ENCODE results near the gene MED14.
"Not testable (repeated sequence)": the region's sequence is repeated elsewhere in the genome, so short reads cannot be mapped to it uniquely, and the experiment has no call there.

Gene MED14

DNA sequence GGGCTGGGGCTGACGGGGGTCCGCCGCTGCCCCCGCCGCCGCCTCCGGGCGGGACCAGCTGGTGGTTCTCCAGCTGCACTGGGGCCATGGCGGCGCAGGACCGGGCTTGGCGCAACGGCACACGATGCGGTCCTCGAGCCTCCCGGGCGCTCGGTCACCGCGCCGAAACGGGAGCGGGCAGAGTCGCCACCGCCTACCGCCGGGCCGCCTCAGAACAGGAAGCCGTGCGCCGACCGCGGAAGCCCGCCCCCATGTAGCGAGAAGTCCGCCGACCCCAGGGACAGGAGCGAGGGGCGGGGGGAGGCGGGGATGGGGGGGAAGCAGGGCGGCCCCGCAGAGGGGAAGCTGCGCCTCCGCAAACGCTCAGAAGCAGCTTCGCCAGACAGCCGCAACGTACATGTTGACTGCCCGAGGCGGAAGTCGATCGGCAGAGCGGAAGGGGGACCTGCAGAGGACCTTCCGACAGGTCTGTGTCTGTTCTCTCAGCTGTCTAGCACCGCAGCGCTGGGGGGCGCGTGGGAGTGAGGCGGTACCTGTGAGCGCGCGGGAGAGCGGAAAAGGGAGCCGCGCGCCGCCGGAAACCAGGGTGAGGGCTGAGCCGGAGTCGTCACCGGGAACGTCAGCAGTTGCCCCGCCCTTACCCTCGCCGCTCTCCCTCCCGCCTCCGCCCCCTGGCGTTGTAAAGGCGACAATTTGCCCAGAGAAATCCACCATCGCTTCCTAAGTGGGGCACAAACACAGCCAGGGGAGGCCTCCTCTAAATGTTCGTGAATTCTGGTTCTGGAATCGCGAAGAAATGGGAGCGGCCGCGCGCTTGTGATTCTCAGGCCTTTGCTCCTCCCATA, at the start of gene MED14:
Gene MED14 (minus strand): TSS at position 218 of the 845 bp plus-strand sequence. CDS start 130 bp downstream, at position 88.
- peak; percentile 95 for DNase-seq (ENCODE audit: low spot score)

DNA sequence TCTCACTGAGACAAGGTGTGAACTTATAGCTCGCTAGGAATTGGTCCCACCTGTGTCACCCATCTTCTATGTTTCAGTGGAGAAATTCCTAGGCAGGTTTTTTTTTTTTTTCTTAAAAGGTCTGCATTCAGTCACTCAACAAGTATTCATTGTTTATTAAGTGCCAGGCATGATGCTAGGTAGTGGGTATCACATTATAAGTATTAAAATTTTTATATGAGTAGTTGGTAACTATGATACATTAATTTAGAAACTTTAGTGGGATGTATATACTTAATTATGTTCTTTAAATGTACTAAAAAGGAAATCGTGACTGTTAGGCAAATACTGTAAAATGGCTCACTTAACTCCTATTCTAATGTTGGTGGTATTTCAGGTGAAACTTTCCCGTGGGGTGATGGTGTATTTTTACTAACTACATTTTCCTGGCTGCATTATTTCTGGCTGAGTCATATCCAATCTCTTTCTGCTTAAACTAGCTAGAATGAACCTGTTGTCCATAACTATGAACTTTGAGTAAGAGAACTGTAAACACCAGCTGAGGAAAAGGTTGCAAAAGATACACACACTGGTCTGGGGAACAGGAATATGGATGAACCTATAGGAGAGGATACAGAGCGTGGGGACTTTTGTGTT, 49.3 kb upstream of the MED14 start:
- peak; percentile 6 for DNase-seq (ENCODE audit: low spot score)

DNA sequence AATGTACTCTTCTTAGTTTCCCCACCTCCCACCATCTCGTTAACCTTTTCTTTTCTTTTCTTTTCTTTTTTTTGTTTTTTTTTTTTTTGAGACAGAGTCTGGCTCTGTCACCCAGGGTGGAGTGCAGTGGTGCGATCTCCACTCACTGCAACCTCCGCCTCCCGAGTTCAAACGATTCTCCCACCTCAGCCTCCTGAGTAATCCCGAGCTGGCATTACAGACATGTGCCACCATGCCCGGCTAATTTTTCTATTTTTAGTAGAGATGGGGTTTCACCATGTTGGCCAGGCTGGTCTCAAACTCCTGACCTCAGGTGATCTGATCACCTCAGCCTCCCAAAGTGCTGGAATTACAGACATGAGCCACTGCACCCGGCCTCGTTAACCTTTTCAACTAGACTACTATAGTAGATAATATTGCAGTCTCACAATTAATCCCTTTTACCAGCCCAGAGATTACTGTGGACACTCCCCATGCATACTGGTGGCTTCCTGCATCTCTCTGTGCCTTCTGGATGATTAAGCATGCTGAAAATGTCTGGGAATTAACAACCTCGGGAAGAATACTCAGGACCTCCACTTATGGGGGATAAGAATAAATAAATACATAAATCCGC, 47.4 kb upstream of the MED14 start:
- not testable (repeated sequence) for DNase-seq (ENCODE audit: low spot score)

DNA sequence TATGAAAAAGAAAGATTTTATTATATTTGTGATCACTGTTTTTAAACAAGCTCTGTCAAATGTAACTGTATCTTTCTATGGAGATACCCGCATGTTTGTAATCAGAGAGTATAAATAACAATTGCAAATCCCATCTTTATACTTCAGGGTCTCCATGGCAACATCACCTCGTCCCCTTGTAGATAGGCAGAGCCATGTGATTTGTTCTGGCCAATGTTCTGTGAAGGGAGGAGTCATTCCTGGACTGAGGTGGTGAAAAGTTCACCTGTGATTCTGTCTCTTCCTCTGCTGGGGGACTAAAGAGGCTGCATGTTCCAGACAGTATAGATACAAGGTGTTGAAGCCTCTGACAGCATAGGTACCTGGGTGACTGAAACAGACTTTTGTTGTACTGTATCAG, 45.6 kb upstream of the MED14 start:
- no peak for DNase-seq (ENCODE audit: low spot score)

DNA sequence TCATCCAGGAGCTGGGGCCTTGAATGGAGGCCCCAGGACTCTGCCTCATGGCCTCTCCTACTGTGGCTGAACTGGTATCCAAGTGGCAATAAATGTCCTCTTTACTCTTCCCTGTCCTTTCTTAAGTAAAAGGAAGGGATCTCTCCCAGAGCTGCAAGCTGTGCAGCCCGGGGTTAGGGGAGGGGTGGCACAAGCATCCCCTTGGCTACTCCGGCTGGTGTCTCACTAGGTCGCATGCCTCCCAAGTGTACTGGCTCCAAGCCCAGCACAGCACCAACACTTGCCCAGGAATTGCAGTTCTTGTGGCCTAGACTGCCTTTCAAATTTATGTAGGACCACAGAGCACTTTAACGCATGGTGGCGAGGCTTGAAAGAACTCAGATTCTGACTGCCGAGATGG, 44.7 kb upstream of the MED14 start:
- DNase-seq (ENCODE audit: low spot score): no peak

DNA sequence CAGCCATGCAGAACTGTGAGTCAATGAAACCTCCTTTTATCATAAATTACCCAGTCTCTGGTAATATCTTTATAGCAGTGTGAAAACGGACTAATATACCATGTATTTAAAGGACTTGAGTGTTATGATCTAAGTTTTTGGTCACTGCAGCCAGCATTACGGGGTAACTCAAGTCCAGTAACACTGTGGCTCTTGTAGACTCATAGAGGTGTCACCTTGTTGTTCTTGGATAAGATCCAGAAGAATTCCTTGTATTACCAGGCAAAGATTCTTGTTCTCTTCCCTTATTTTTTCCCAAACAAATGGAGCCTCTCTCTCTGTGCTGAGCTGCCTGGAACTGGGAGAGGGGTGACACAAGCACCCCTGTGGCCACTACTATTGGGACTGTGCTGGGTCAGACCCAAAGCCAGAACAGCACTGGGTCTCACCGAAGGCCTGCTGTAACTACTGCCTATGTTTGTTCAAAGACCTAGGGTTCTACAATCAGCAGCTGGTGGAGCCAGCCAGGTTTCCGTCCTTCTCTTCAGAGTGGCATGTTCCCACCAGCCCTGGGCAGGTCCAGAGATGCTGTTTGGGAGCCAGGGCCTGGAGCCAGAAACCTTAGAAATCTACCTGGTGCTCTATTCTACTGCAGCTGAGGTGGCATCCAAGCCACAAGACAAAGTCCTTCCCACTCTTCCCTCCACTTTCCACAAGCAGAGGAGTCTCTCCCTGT, 43.7 kb upstream of the MED14 start:
- no peak for DNase-seq (ENCODE audit: low spot score)

DNA sequence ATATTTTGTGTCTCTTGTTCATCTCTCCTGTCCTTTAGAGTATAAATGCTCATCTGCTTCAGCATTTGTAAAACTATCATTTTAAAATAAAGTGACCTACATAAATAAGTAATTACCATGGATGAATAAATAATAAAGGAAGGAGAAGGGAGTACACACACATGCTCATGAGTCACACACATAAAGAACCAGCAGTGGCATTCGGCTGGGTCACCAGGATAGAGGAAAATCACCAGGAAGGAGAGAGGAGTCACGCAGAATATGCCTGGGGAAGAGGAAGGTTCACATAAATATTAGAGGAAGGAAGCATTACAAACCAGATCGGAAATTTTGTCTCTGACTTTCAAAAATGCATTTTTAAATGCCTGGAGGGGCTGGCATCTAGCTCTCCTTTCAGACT, 38.5 kb upstream of the MED14 start:
- DNase-seq (ENCODE audit: low spot score): no peak

DNA sequence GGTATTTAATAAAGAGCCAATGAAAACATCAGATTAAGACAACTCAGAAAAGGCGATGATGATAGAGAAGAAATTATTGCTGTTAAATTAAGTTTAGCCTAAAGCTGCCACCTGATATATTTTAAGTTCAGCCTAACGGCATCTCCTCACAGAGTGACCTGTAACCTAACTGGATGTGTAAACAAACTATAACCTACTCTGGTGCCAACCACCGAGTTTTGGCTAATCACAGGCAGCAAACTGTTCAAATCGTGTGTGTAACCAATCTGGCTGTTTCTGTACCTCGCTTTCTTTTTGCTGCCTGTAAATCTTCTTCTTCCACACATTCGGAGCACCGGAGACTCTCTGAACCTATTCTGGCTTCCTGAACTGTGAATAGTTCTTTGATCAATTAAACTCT, 37.8 kb upstream of the MED14 start:
- no peak for DNase-seq (ENCODE audit: low spot score)

DNA sequence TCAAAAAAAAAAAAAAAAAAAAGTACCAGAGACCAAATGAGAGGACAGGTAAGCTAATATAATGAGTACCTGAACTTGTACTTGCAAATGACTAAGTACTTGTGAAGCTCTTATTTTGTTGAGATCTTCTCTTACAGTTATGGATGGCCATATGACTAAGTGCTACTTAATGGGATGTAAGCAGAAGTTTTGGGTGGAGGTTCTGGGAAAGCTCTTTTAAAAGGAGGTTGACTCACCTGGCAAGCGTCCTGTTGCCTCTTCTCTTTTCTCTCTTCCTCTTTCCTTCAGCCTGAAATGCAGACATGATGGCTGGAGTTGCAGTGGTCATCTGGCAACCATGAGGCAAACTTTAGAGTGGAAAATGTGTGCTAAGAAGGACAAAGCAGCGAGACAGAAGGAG, 36.9 kb upstream of the MED14 start:
- no peak for DNase-seq (ENCODE audit: low spot score)

DNA sequence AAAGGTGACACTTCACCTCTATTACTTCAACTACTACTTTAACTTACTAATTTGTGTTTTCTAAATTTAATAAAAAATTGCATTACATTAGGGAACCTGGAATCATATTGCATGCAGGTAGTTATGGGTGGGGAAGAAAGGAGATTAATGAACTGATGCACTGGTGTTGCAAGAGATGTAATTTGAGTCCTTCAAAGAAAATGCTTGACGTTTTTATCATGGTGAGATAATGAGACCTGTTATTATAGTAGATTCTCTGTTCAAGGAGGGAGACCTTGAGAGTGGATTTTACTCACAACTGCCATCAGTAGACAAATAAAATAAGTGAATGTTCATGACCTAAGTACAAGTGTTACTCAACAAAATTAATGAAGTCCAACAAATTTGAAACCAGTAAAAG, 26.4 kb upstream of the MED14 start:
- no peak for DNase-seq (ENCODE audit: low spot score)

DNA sequence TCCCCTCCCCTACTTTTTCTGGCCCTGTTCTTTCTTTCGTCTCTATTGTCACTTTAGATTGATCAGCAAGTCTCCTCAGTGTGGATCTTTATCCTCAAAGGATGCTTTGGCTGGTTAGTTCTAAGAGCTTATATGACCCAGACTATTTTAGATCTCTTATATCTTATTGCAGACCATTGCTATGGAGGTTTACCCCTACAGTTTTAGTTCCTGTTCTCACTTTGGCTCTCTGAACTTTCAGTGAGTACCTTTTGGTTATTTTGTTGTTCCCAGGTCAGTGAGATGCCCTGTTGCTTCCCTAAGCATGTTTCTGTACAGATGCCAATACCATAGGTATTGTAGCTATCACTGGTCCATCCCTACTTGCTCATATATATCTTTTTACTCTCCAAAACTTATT, 24.0 kb upstream of the MED14 start:
- no peak for DNase-seq (ENCODE audit: low spot score)

DNA sequence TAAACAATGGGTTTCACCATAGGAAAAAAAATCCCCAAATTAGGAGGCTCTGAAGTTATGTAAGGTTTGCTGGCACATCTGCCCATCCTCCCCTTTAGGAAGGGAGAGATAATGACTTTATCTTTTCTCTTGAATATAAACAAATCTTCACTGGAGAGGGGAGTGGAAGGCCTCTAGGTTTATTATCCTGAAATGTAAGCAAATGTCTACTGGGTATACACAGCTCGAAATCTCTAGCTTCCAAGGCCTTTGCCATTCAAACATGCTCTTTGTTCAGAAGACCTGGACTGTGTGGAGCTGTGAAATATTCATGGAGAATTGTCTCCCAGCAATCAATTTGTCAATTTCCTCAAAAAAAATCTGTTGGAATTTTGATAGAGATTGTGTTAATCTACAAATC, 21.7 kb upstream of the MED14 start:
- DNase-seq (ENCODE audit: low spot score): no peak

DNA sequence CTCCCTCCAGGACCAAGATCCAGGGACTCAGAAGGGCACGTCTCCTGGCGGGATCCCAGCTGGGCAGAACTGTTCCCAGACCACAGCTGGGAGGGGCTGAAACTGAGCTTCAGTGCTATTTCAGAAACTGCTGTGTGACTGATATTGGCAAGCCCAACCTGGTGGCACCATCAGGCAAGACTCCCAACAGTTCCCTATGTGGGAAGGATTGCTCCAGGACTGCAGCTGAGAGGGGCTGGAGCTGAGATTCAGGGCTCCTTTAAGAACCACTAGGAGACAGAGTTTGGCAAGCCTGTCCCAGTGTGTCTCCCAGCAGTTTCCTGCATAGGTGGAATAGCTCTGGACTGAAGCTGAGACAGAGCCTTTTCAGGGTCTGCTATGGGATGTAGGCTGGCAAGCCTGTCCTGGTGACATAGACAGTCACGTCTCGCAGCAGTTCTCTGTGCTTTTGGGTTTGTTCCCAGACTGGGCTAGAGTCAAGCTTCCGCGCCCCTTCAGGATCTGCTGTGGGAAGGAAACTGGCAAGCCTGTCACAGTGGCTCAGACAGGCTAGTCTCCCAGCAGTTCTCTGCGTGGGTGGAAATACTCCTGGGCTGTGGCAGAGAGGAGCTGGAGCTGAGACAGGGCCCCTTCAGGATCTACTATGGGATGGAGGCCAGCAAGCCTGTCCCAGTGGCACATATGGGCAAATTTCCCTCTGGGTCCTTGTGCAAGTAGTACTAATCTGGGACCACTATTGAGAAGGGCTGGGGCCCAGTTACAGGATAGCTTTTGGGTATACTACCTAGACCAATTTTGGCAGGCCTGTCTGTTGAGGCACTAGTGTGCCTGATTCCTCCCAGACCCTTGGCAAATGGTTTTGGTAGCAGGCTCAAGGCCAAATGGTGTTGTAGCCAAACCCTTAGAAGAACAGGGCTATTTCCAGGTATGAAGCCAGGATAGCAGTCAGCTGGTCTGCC, 20.2 kb upstream of the MED14 start:
- DNase-seq (ENCODE audit: low spot score): no peak

DNA sequence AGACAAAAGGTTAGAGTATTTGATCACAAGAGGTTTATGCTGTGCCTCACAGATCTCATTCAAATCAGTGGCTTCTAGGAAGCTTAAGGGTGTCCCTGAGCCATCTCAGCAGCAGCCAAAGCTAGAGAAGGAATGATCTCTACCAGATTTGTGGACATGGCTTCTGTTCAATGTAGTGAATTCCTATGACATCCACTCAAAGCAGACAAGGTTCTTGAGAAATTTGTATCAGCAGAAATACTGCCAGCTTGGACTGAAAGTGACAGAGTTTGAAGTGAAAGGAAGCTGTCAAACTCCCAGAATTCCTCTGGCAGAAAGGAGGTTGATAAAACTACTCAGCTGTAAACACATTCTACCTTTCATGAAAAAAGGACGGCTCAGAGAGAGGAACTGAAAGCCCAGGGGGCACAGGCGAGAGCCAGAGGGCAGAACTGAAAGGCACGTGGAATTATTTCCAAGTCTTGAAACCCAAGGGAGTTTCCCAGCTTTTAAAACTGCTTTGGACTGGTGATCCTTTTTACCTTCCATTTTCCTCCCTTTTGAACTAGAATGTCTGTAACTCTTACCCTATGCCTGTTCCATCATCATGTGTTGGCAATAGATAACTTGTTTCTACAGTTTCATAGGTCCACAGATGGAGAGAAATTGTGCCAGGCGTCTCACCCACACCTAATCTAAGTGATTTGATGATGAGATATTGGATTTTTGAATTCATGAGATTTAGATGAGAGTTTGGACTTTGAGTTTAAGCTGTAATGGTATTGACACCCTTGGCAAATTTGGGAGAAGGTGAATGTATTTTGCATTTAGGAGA, 14.5 kb upstream of the MED14 start:
- DNase-seq (ENCODE audit: low spot score): no peak

DNA sequence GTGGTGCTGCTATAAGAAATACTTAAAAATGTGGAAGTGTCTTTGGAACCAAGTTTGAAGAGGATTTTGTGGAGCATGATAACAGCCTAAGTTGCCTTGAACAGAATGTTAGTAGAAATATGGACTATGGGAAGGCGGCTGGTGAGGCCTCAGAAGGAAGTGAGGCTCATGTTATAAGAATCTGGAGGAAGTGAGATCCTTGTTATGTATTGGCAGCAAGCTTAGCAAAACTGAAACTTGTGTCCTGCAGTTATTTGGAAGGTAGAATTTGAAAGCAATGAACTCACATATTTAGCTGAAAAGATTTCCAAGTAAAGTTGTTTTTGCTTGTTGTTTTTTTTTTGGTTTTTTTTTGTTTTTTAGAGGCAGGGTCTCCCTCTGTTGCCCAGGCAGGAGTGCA, 13.6 kb upstream of the MED14 start:
- no peak for DNase-seq (ENCODE audit: low spot score)

DNA sequence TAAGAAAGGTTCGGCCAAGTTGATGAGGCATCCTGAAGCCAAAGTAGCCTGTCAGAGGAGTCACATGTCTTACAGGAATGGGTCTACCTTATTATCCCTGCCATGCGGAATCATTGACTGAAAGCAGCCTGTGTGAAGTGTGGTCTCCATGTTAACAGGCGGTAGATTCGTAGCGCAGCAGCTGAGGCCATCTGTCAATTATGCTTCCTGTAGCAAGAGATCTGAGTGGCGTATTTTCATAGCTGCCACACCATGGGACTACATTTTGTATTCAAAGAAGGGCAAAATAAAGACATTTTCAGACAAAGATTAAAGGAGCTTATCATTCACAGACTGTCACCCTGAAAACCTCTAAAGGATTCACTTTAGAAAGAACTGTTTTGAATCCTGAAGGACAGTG, 11.2 kb upstream of the MED14 start:
- DNase-seq (ENCODE audit: low spot score): no peak

DNA sequence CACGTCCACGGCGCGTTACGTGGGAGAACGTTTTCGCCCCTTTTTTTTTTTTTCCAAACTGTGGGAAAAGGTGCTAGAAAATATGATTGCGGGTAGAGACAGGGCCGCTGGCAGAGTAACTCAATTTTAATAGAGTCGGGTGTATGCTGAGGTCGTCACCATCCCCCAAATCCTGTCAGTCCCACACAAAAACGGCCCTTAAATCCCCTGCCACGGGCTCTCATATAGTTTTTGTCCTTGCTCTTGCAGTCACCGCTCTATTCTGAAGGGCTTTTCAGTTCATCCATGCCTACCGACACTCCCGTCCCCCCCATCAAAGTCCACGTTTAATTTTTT, 796 bp upstream of the MED14 start:
- peak; percentile 24 for DNase-seq (ENCODE audit: low spot score)

DNA sequence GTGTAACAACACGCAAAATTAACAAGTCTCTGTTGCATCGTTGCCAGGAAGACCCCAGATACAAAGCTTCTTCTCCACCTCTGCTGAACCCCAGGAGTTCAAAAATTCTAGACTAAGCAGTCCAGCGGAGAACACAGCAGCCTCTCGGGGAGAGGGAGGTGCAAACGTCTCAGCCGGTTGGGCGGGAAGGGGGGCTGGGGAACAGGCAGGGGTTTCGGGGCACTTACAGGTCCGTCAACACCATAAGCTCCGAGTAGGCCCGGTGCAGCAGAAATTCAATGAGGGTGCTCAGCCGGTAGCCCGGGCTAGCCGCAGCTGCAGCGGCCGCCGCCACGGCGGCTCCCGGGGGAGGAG, 394 bp downstream of the MED14 start:
- DNase-seq (ENCODE audit: low spot score): peak; percentile 22

DNA sequence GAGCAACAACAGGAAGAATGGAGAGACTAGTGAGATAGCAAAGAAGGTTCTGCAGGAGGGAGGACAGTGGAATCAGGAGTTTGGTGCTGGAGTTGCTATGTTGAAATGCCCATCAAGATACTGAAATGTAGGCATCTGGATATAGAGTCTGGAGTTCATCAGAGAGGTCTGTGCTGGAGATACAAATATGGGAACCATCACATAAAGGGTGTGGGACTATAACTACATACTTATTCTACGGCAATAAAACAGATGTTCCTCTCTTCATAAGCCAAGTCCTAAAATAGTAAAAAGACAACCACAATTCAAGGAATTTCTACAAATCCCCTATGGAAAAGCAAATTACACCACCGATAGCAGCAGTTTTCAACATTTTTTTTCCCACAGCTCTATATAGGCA, 1.6 kb downstream of the MED14 start:
- no peak for DNase-seq (ENCODE audit: low spot score)

DNA sequence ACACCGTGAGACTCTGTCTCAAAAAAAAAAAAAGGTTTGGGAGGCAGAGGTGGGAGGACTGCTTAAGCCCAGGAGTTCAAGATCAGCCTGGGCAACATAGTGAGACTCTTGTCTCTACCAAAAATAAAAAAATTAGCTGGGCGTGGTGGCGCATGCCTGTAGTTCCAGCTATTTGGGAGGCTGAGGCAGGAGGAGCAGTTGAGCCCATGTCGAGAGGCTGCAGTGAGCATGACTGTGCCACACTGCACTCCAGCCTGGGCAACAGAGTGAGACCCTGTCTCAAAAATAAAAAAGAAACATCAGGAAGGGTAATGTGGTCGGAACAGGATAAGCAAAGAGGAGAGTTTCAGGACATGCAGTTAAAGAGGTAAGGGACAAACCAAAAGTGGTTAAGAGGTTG, 2.8 kb downstream of the MED14 start:
- DNase-seq (ENCODE audit: low spot score): not testable (repeated sequence)

All from SW480 (cell line).